SK-N-SH (cell line): ENCODE results near the gene LRRTM2. TPM values are rescaled to one million over a fixed set of nuclear protein-coding genes. Genes with fewer than 3 reads are reported as not detected.

Experiments
- CTCF ChIA-PET: fragments of 300-600, 350-600 bp; formaldehyde crosslinking; extraction: SDS; loops from one replicate; lab custom pipeline; 2021; lab: Yijun Ruan, JAX
- POLR2A ChIA-PET: fragments of 350-600 bp; sonication (Branson Sonifier 250); formaldehyde crosslinking; extraction: SDS; loops from one replicate; lab custom pipeline; 2020; ENCODE audit warnings: antibody characterized with exemption, inconsistent platforms; lab: Yijun Ruan, JAX
- DNase-seq: peaks from one replicate; pipeline ENCODE4 v3.0.0; 2012
- H2AFZ ChIP-seq: fragments of 200-600 bp; sonication (generic); 2 replicates; pipeline ENCODE4 v1.8.1; 2016; ENCODE audit warnings: antibody characterized with exemption, mild to moderate bottlenecking, low read depth
- H3F3A ChIP-seq: fragments of 200-600 bp; sonication (generic); replicated peaks from 2 replicates; pipeline ENCODE3; 2016; ENCODE audit warnings: antibody characterized with exemption, mild to moderate bottlenecking; ENCODE audit not compliant: insufficient read depth
- H3K27ac ChIP-seq, 2 experiments: fragments of 200-500 bp in 1 of 2; fragments of 200-600 bp in 1 of 2; sonication (Bioruptor generic) in 1 of 2; sonication (generic), shearing (Covaris generic) in 1 of 2; 2 replicates each; pipeline versions ENCODE4 v1.5.1 to v1.6.1; 2014 to 2016; ENCODE audit warnings: low read depth in 2 of 2, inconsistent platforms in 1 of 2, low read length in 1 of 2, mild to moderate bottlenecking in 1 of 2, mixed read lengths in 1 of 2
- H3K27me3 ChIP-seq: fragments of 200-600 bp; sonication (generic), shearing (Covaris generic); 2 replicates; pipeline ENCODE4 v1.6.1; 2016; ENCODE audit warnings: mixed run types; ENCODE audit not compliant: insufficient read depth
- H3K36me3 ChIP-seq, 2 experiments: fragments of 200-500 bp in 1 of 2; fragments of 200-600 bp in 1 of 2; sonication (Bioruptor generic) in 1 of 2; sonication (generic) in 1 of 2; replicated peaks in 1 of 2; 2 replicates each; pipeline versions ENCODE3 to v1.5.1; 2014 to 2016; ENCODE audit warnings: low read length in 1 of 2, mild to moderate bottlenecking in 1 of 2; ENCODE audit not compliant: insufficient read depth in 2 of 2, control insufficient read depth in 1 of 2
- H3K4me1 ChIP-seq, 2 experiments: fragments of 200-500 bp in 1 of 2; fragments of 200-600 bp in 1 of 2; sonication (Bioruptor generic) in 1 of 2; sonication (generic), shearing (Covaris generic) in 1 of 2; 2 replicates each; pipeline versions ENCODE4 v1.5.1 to v1.6.1; 2014 to 2016; ENCODE audit warnings: low read depth in 1 of 2, low read length in 1 of 2, mixed run types in 1 of 2; ENCODE audit not compliant: insufficient read depth in 2 of 2, control insufficient read depth in 1 of 2
- H3K4me2 ChIP-seq: fragments of 200-600 bp; sonication (generic), shearing (Covaris generic); 2 replicates; pipeline ENCODE4 v1.6.1; 2017; ENCODE audit warnings: mixed run types
- H3K4me3 ChIP-seq, 2 experiments: fragments of 200-500 bp in 1 of 2; fragments of 200-600 bp in 1 of 2; sonication (Bioruptor generic) in 1 of 2; sonication (generic), shearing (Covaris generic) in 1 of 2; 2 replicates each; pipeline versions ENCODE4 v1.5.1 to v1.8.1; 2014 to 2016; ENCODE audit warnings: low read depth in 2 of 2, inconsistent platforms in 1 of 2, low read length in 1 of 2, mild to moderate bottlenecking in 1 of 2, mixed read lengths in 1 of 2, moderate library complexity in 1 of 2
- H3K79me2 ChIP-seq: fragments of 200-600 bp; sonication (generic); 2 replicates; pipeline ENCODE4 v1.8.1; 2017; ENCODE audit warnings: mild to moderate bottlenecking; ENCODE audit not compliant: insufficient read depth
- H3K9ac ChIP-seq: fragments of 200-600 bp; sonication (generic); 2 replicates; pipeline ENCODE4 v1.6.1; 2017; ENCODE audit warnings: mixed run types
- H3K9me2 ChIP-seq: fragments of 200-600 bp; sonication (generic); 2 replicates; pipeline ENCODE4 v1.6.1; 2017; ENCODE audit warnings: mixed run types
- H3K9me3 ChIP-seq: fragments of 200-600 bp; sonication (generic); 2 replicates; pipeline ENCODE4 v1.6.1; 2017; ENCODE audit warnings: mixed run types, mild to moderate bottlenecking, moderate library complexity
- H4K20me1 ChIP-seq: fragments of 200-600 bp; sonication (generic); 2 replicates; pipeline ENCODE4 v1.6.1; 2017; ENCODE audit warnings: mild to moderate bottlenecking, mixed run types; ENCODE audit not compliant: insufficient read depth
- ELF1 ChIP-seq: IDR thresholded peaks from 2 replicates; pipeline ENCODE4 v1.4.0; 2012
- GATA2 ChIP-seq: sonication (generic); formaldehyde crosslinking; IDR thresholded peaks from 2 replicates; pipeline ENCODE4 v1.5.0; 2020; ENCODE audit warnings: mild to moderate bottlenecking, missing genetic modification reagents
- MXI1 ChIP-seq: IDR thresholded peaks from 2 replicates; pipeline ENCODE4 v1.6.1; 2012; ENCODE audit warnings: mild to moderate bottlenecking, low read depth, low read length, improper control_type of control experiment
- NRF1 ChIP-seq: IDR thresholded peaks from 2 replicates; pipeline ENCODE4 v1.6.1; 2012; ENCODE audit warnings: low read depth, mild to moderate bottlenecking, low read length
- RAD21 ChIP-seq: IDR thresholded peaks from 2 replicates; pipeline ENCODE4 v1.6.1; 2012; ENCODE audit warnings: mild to moderate bottlenecking, low read length
- RFX5 ChIP-seq: IDR thresholded peaks from 2 replicates; pipeline ENCODE4 v1.6.1; 2012; ENCODE audit warnings: mild to moderate bottlenecking, improper control_type of control experiment, low read length
- RXRA ChIP-seq: IDR thresholded peaks from 2 replicates; pipeline ENCODE4 v1.4.0; 2012; ENCODE audit warnings: low read depth, mild to moderate bottlenecking, borderline replicate concordance
- SIN3A ChIP-seq: IDR thresholded peaks from 2 replicates; pipeline ENCODE4 v1.6.1; 2012; ENCODE audit warnings: low read depth, mild to moderate bottlenecking, low read length, moderate library complexity, borderline replicate concordance
- SMC3 ChIP-seq: IDR thresholded peaks from 2 replicates; pipeline ENCODE4 v1.6.1; 2012; ENCODE audit warnings: low read depth, low read length, improper control_type of control experiment
- TEAD4 ChIP-seq: IDR thresholded peaks from 2 replicates; pipeline ENCODE4 v1.4.0; 2012; ENCODE audit warnings: mild to moderate bottlenecking, borderline replicate concordance; ENCODE audit not compliant: insufficient read depth
- WGBS: methylation state at CpG from one replicate; pipeline ENCODE4 v1.1.6; 2017; ENCODE audit warnings: low lambda C conversion rate; 5-methylcytosine and 5-hydroxymethylcytosine counted together
- polyA plus RNA-seq, 3 experiments: library from polyadenylated mRNA; depleted of rRNA; stranded (reverse); fragments of >200 nt; gene quantifications; 2 replicates each; pipeline ENCODE4 v1.2.3, GENCODE V29; 2012
- TF ChIP-seq, protein P1 (sequence below): IDR thresholded peaks from 2 replicates; pipeline ENCODE4 v1.4.0; 2012; ENCODE audit warnings: low read depth, borderline replicate concordance
- TF ChIP-seq, protein P2 (sequence below): IDR thresholded peaks from 2 replicates; pipeline ENCODE4 v1.4.0; 2012; ENCODE audit warnings: low read depth, borderline replicate concordance
- TF ChIP-seq, protein P3 (sequence below): fragments of 150-350 bp; IDR thresholded peaks from 2 replicates; pipeline ENCODE4 v1.6.1; 2016; ENCODE audit warnings: mild to moderate bottlenecking, low read depth, low read length
- TF ChIP-seq, protein P4 (sequence below): IDR thresholded peaks from 2 replicates; pipeline ENCODE4 v1.4.0; 2012; ENCODE audit warnings: low read depth
- TF ChIP-seq, protein P5 (sequence below): IDR thresholded peaks from 2 replicates; pipeline ENCODE4 v1.6.1; 2012; ENCODE audit warnings: mild to moderate bottlenecking, low read depth, low read length, moderate library complexity
- TF ChIP-seq, protein P6 (sequence below): fragments of 200-600 bp; sonication (generic); IDR thresholded peaks from 2 replicates; pipeline ENCODE4 v1.6.1; 2017; ENCODE audit warnings: antibody characterized with exemption, mild to moderate bottlenecking, moderate library complexity

The LRRTM2 gene
- polyA plus RNA-seq, 1 of the 3 experiments (the other 2 are of a cell fraction) = 0.38 TPM

DNA sequence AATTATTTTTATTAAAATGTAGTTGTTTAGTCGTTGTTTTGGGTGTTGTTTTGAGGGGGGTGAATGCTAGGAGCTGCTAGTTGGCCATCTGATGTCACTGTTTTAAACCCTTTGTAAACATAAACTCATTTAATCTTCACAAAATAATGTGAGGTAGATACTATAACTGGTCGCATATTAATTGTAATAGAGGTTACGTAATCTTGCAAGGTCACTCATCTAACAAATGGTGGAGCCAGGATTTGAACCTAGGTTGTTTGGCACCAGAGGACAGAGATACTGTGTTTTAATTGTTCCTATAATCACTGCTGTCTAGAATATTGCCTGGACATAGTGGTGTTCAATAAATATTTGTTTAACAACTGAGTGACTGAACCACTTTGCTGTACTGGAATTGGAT, 54.4 kb downstream of the LRRTM2 start:
- CTCF ChIA-PET = interaction anchor here (0.6 to 1.1 kb wide), 2 partner anchors 11 to 1757 kb away, joined by 3 read pairs; no protein-coding TSS in a partner anchor
- Histone ChIP-seq H3F3A (peaks cover 17% of the 10 kb centered on the region), H3K4me3 (no peak overlapping the region), H3K4me1 (peaks cover 0 to 5% of the 10 kb centered on the region in 2 experiments; a peak in 2 of 4 replicates), H3K79me2 (peaks cover 78% of the 10 kb centered on the region), H3K9me2 (no peaks in the 10 kb centered on the region), H3K4me2 (no peak overlapping the region), H3K27ac (no peak overlapping the region), H4K20me1 (peaks cover 65% of the 10 kb centered on the region), H3K36me3 (peaks cover 16 to 30% of the 10 kb centered on the region in 2 experiments), H2AFZ (no peak overlapping the region), H3K9ac (no peak overlapping the region), H3K9me3 (no peaks in the 10 kb centered on the region), H3K27me3 (no peaks in the 10 kb centered on the region)
- TF ChIP-seq, protein P1, sequence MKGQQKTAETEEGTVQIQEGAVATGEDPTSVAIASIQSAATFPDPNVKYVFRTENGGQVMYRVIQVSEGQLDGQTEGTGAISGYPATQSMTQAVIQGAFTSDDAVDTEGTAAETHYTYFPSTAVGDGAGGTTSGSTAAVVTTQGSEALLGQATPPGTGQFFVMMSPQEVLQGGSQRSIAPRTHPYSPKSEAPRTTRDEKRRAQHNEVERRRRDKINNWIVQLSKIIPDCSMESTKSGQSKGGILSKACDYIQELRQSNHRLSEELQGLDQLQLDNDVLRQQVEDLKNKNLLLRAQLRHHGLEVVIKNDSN = no peak
- TF ChIP-seq, protein P2, sequence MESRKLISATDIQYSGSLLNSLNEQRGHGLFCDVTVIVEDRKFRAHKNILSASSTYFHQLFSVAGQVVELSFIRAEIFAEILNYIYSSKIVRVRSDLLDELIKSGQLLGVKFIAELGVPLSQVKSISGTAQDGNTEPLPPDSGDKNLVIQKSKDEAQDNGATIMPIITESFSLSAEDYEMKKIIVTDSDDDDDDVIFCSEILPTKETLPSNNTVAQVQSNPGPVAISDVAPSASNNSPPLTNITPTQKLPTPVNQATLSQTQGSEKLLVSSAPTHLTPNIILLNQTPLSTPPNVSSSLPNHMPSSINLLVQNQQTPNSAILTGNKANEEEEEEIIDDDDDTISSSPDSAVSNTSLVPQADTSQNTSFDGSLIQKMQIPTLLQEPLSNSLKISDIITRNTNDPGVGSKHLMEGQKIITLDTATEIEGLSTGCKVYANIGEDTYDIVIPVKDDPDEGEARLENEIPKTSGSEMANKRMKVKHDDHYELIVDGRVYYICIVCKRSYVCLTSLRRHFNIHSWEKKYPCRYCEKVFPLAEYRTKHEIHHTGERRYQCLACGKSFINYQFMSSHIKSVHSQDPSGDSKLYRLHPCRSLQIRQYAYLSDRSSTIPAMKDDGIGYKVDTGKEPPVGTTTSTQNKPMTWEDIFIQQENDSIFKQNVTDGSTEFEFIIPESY = no peak
- TF ChIP-seq, protein P3, sequence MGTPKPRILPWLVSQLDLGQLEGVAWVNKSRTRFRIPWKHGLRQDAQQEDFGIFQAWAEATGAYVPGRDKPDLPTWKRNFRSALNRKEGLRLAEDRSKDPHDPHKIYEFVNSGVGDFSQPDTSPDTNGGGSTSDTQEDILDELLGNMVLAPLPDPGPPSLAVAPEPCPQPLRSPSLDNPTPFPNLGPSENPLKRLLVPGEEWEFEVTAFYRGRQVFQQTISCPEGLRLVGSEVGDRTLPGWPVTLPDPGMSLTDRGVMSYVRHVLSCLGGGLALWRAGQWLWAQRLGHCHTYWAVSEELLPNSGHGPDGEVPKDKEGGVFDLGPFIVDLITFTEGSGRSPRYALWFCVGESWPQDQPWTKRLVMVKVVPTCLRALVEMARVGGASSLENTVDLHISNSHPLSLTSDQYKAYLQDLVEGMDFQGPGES = no peak
- TF ChIP-seq SIN3A (no peak), MXI1 (no peak), NRF1 (no peak), RAD21 (no peak), RXRA (no peak), GATA2 (no peak), RFX5 (no peak), SMC3 (no peak), ELF1 (no peak), TEAD4 (no peak)
- TF ChIP-seq, protein P4, sequence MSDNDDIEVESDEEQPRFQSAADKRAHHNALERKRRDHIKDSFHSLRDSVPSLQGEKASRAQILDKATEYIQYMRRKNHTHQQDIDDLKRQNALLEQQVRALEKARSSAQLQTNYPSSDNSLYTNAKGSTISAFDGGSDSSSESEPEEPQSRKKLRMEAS = no peak
- TF ChIP-seq, protein P5, sequence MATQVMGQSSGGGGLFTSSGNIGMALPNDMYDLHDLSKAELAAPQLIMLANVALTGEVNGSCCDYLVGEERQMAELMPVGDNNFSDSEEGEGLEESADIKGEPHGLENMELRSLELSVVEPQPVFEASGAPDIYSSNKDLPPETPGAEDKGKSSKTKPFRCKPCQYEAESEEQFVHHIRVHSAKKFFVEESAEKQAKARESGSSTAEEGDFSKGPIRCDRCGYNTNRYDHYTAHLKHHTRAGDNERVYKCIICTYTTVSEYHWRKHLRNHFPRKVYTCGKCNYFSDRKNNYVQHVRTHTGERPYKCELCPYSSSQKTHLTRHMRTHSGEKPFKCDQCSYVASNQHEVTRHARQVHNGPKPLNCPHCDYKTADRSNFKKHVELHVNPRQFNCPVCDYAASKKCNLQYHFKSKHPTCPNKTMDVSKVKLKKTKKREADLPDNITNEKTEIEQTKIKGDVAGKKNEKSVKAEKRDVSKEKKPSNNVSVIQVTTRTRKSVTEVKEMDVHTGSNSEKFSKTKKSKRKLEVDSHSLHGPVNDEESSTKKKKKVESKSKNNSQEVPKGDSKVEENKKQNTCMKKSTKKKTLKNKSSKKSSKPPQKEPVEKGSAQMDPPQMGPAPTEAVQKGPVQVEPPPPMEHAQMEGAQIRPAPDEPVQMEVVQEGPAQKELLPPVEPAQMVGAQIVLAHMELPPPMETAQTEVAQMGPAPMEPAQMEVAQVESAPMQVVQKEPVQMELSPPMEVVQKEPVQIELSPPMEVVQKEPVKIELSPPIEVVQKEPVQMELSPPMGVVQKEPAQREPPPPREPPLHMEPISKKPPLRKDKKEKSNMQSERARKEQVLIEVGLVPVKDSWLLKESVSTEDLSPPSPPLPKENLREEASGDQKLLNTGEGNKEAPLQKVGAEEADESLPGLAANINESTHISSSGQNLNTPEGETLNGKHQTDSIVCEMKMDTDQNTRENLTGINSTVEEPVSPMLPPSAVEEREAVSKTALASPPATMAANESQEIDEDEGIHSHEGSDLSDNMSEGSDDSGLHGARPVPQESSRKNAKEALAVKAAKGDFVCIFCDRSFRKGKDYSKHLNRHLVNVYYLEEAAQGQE = no peak
- TF ChIP-seq, protein P6, sequence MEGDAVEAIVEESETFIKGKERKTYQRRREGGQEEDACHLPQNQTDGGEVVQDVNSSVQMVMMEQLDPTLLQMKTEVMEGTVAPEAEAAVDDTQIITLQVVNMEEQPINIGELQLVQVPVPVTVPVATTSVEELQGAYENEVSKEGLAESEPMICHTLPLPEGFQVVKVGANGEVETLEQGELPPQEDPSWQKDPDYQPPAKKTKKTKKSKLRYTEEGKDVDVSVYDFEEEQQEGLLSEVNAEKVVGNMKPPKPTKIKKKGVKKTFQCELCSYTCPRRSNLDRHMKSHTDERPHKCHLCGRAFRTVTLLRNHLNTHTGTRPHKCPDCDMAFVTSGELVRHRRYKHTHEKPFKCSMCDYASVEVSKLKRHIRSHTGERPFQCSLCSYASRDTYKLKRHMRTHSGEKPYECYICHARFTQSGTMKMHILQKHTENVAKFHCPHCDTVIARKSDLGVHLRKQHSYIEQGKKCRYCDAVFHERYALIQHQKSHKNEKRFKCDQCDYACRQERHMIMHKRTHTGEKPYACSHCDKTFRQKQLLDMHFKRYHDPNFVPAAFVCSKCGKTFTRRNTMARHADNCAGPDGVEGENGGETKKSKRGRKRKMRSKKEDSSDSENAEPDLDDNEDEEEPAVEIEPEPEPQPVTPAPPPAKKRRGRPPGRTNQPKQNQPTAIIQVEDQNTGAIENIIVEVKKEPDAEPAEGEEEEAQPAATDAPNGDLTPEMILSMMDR = no peak
- DNase-seq = no peak
- POLR2A ChIA-PET = no interaction called here
- WGBS = 92% methylated on average over 3 of the region's 3 CpGs
